Tibial nerve (tissue), 4 donors: ENCODE results near the gene SHF. TPM values are rescaled to one million over a fixed set of nuclear protein-coding genes. Genes with fewer than 3 reads are reported as not detected.
"Not testable (repeated sequence)": the region's sequence is repeated elsewhere in the genome, so short reads cannot be mapped to it uniquely, and the experiment has no call there.

ENCODE experiments used
- DNase-seq, 2 donors: peaks; one replicate each; pipeline ENCODE4 v3.0.0-alpha.2; 2019; ENCODE audit warnings: low spot score in 2 of 2
- H3K27ac ChIP-seq, 4 donors: fragments of 200-600 bp; sonication (generic) in 3 of 4; one replicate each; pipeline ENCODE4 v1.5.1; 2017 to 2019; ENCODE audit warnings: mild to moderate bottlenecking in 1 of 4
- H3K27me3 ChIP-seq, 2 donors: fragments of 200-600 bp; sonication (generic) in 1 of 2; one replicate each; pipeline versions ENCODE4 v1.5.1 to v1.6.0; 2017 to 2019
- H3K36me3 ChIP-seq, 3 donors: fragments of 200-600 bp; sonication (generic); one replicate each; pipeline ENCODE4 v1.5.1; 2018 to 2019
- H3K4me1 ChIP-seq, 4 donors: fragments of 200-600 bp; sonication (generic) in 3 of 4; one replicate each; pipeline ENCODE4 v1.5.1; 2017 to 2019
- H3K4me3 ChIP-seq, 4 donors: fragments of 200-600 bp; sonication (generic) in 3 of 4; one replicate each; pipeline ENCODE4 v1.5.1; 2017 to 2019; ENCODE audit warnings: mild to moderate bottlenecking in 1 of 4, moderate library complexity in 1 of 4
- H3K9me3 ChIP-seq, 4 donors: fragments of 200-600 bp; sonication (generic) in 3 of 4; one replicate each; pipeline ENCODE4 v1.5.1; 2017 to 2019
- EP300 ChIP-seq, 2 donors: sonication (generic); formaldehyde crosslinking; IDR thresholded peaks; one replicate each; pipeline ENCODE4 v1.6.1; 2017; ENCODE audit warnings: antibody characterized with exemption in 2 of 2, mild to moderate bottlenecking in 1 of 2
- POLR2A ChIP-seq, 2 donors: fragments of 450-650 bp; IDR thresholded peaks; one replicate each; pipeline ENCODE4 v1.6.1; 2017; ENCODE audit warnings: antibody characterized with exemption in 2 of 2, mild to moderate bottlenecking in 2 of 2, moderate library complexity in 2 of 2
- WGBS, 2 donors: methylation state at CpG; one replicate each; pipeline ENCODE4 v1.1.5; 2018; 5-methylcytosine and 5-hydroxymethylcytosine counted together
- total RNA-seq, 4 donors: library from RNA; depleted of rRNA; stranded (reverse); fragments of >200 nt; gene quantifications; one replicate each; pipeline ENCODE4 v1.1.0, GENCODE V29; 2016
- TF ChIP-seq, protein P1 (sequence below), 5 experiments: fragments of 200-600 bp in 3 of 5; fragments of 450-650 bp in 2 of 5; sonication (generic) in 3 of 5; IDR thresholded peaks; one replicate each; pipeline ENCODE4 v1.5.1; 2016 to 2019; ENCODE audit warnings: antibody characterized with exemption in 5 of 5, mild to moderate bottlenecking in 3 of 5, moderate library complexity in 2 of 5

Gene SHF
- total RNA-seq, 4 donors from 2014 or later, result 18.8 to 36.6 (median 25.5) TPM

DNA sequence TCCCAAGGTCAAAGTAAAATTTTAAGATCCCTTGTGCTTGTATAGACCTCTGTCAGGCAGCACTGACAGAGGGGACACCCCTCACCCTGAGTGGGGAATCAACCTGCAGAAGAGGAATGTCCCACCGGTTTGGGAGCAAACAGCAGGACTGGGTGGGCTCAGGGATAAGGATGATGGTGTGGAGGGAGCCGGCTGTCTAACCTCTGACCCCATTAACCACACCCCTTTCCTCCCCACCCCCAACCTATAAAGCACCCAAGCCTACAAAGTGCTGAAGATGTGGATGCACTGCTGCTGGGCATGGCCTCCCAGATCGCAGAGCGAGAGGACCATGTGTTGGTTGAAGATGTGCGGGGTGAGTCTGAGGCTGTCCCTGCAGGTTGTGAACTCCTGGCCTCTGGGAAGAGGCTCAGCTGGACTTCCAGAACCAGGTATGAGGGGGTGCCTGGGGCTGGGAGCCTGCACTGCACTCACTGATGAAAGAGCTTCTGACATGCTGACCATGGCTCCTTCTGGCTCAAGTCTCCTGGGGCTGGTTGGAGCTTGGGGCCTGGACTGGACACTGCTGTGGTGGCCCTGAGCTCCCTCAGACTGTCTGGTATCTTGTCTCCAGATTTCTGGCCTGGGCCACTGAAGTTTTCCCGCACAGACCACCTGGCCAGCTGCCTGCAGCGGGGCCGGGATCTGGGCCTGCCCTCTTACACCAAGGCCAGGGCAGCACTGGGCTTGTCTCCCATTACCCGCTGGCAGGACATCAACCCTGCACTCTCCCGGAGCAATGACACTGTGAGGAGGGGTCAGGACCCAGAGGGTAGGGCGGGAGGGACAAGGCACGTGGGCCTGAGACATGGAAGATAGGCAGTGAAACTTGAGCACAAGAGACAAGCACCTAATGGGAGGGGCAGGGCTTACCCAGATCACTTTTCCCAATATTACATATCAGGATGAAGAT, 48.7 kb downstream of the SHF start:
- Histone ChIP-seq H3K27ac (no peak overlapping the region), H3K4me3 (no peak overlapping the region), H3K27me3 (peaks cover 0 to 26% of the 10 kb centered on the region in 2 donors), H3K36me3 (peaks cover 0 to 26% (median 0%) of the 10 kb centered on the region in 3 donors), H3K4me1 (peaks cover 0 to 8% (median 7%) of the 10 kb centered on the region in 4 donors), H3K9me3 (no peaks in the 10 kb centered on the region)
- DNase-seq, result no peak
- TF ChIP-seq, protein P1, sequence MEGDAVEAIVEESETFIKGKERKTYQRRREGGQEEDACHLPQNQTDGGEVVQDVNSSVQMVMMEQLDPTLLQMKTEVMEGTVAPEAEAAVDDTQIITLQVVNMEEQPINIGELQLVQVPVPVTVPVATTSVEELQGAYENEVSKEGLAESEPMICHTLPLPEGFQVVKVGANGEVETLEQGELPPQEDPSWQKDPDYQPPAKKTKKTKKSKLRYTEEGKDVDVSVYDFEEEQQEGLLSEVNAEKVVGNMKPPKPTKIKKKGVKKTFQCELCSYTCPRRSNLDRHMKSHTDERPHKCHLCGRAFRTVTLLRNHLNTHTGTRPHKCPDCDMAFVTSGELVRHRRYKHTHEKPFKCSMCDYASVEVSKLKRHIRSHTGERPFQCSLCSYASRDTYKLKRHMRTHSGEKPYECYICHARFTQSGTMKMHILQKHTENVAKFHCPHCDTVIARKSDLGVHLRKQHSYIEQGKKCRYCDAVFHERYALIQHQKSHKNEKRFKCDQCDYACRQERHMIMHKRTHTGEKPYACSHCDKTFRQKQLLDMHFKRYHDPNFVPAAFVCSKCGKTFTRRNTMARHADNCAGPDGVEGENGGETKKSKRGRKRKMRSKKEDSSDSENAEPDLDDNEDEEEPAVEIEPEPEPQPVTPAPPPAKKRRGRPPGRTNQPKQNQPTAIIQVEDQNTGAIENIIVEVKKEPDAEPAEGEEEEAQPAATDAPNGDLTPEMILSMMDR (IDR thresholded peaks at IDR 0.05), result no peak
- TF ChIP-seq EP300 (IDR thresholded peaks at IDR 0.05) (no peak), POLR2A (IDR thresholded peaks at IDR 0.05) (no peak)
- WGBS, 2 donors, result 68 to 74% methylated on average over 10 to 12 of the region's 12 CpGs

DNA sequence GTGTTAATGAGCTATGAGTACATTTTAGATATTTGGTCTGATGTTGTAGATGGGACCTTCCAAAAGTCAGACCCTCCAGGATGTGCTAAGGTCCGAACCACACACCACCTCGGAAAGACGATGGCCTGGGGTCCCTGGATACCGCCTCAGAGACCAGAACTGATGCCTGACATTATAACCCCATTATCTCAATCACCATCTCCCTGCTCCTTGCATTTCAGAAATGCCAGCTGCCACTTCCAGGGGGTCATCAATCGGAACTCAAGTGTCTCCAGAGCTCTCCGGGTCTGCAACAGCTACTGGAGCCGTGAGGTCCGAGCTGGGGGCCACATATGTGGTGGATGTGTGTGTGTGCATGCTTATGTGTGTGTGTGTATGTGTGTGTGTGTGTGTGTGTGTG, 50.1 kb downstream of the SHF start:
- Histone ChIP-seq H3K27ac (no peak overlapping the region), H3K27me3 (peaks cover 0 to 34% of the 10 kb centered on the region in 2 donors)

DNA sequence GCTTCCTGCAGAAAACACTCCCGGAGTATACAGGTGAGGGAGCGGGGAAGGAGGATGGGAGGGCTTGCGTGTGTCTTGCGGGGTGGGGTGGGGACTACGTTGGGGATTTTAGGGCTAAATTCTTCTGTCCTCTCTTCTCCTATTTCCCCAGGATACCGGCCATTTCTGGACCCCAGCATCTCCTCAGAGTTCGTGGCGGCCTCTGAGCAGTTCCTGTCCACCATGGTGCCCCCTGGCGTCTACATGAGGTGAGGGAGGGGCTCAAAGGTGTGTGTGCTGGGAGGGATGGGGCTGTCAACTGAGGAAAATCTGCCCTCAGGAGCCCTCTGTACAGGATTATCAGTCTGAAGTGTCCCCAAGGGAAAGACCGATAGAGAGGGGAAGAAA, 51.4 kb downstream of the SHF start:
- H3K4me1 ChIP-seq, result peaks cover 0 to 8% (median 7%) of the 10 kb centered on the region in 4 donors
- no peak overlapping the region for H3K4me3 ChIP-seq
- no peak for DNase-seq
- no peak for TF ChIP-seq EP300 (IDR thresholded peaks at IDR 0.05)
- TF ChIP-seq, protein P1 (IDR thresholded peaks at IDR 0.05), result no peak
- TF ChIP-seq POLR2A (IDR thresholded peaks at IDR 0.05), result no peak
- H3K9me3 ChIP-seq, result no peaks in the 10 kb centered on the region
- no peak overlapping the region for H3K27ac ChIP-seq
- H3K36me3 ChIP-seq, result peaks cover 0 to 10% (median 0%) of the 10 kb centered on the region in 3 donors
- 21 to 26% methylated on average over 8 to 10 of the region's 10 CpGs for WGBS, 2 donors
- peaks cover 0 to 34% of the 10 kb centered on the region in 2 donors for H3K27me3 ChIP-seq

More for the DNA sequence above, 50.1 kb downstream of the SHF start:
- H3K4me1 ChIP-seq, result peaks cover 0 to 8% (median 7%) of the 10 kb centered on the region in 4 donors
- DNase-seq, result no peak
- TF ChIP-seq POLR2A (IDR thresholded peaks at IDR 0.05) (no peak), EP300 (IDR thresholded peaks at IDR 0.05) (no peak)
- TF ChIP-seq, protein P1 (IDR thresholded peaks at IDR 0.05), result no peak
- 78 to 79% methylated on average over 8 of the region's 8 CpGs for WGBS, 2 donors
- H3K36me3 ChIP-seq, result peaks cover 0 to 15% (median 0%) of the 10 kb centered on the region in 3 donors
- no peak overlapping the region for H3K4me3 ChIP-seq
- H3K9me3 ChIP-seq, result no peaks in the 10 kb centered on the region

DNA sequence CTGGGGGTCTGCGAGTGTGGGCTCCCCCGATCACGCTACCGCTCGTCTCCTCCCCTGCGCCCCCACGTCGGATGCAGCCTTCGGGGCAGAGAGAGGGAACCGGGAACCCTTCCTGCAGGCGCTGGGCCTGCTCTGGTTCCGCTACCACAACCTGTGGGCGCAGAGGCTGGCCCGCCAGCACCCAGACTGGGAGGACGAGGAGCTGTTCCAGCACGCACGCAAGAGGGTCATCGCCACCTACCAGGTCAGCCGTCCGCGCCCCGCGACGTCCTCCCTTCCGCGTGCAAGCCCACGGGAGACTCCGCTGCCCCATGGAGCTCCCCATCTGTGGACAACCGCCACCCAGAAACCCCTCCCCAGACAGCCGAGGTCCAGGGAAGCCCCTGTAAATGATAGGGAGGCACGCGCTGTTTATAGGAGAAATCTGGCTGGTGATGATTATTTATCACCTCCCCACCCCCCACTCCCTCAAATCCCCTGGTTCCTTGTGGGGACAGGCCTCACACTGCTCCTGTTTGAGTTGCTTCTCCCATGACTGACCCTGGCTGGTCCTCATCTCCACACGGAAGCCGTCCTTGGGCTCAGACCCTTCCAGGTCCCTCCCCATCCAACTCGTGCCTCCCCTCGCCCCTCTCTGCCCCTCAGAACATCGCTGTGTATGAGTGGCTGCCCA, 51.9 kb downstream of the SHF start:
- H3K27ac ChIP-seq, H3K4me3 ChIP-seq, DNase-seq, H3K4me1 ChIP-seq, H3K9me3 ChIP-seq, H3K36me3 ChIP-seq: not testable (repeated sequence)
- H3K27me3 ChIP-seq, result peaks cover 0 to 37% of the 10 kb centered on the region in 2 donors
- WGBS, 2 donors, result 13 to 29% methylated on average over 7 to 9 of the region's 37 CpGs

DNA sequence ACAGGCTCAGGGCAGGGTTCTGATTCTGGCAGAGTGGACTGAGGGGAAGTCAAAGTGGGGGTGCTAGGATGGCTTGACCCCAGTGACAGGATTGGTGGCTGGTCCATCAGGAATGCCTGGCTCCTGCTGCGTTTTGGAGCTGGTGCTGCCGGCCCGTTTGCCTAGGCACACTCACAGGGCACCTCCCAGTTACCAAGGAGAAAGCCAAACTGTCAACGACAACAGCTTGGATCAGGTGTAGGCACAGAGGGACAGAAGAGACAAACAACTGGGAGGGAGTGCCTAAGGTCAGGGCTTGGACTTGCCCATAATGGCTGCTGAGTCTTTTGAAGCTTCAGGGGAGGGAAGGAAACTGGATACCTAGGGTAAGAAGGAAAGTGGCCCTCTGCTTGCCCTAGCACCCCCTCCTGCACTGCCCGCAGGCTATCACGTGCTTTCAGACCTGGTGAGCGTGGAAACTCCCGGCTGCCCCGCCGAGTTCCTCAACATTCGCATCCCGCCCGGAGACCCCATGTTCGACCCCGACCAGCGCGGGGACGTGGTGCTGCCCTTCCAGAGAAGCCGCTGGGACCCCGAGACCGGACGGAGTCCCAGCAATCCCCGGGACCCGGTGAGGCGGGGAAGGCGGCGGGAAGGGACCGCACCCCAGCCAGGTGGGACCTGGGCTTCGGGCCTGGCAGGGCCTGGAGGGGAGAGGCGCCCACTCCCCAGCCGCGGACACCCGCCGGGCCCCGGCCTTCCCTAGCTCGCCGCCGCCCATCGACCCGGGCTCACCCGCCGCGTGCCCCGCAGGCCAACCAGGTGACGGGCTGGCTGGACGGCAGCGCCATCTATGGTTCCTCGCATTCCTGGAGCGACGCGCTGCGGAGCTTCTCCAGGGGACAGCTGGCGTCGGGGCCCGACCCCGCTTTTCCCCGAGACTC, 52.8 kb downstream of the SHF start:
- H3K27me3 ChIP-seq, result peaks cover 0 to 46% of the 10 kb centered on the region in 2 donors

More for the DNA sequence above, 52.8 kb downstream of the SHF start:
- Histone ChIP-seq H3K27ac (no peak overlapping the region), H3K4me1 (peaks cover 0 to 14% (median 8%) of the 10 kb centered on the region in 4 donors), H3K4me3 (peak overlapping the region in 2 of 4 donors; percentile 21 to 26), H3K9me3 (no peaks in the 10 kb centered on the region), H3K36me3 (no peaks in the 10 kb centered on the region)
- TF ChIP-seq EP300 (IDR thresholded peaks at IDR 0.05), result no peak
- TF ChIP-seq, protein P1 (IDR thresholded peaks at IDR 0.05), result peak in 1 of 5 experiments; percentile 12
- no peak for DNase-seq
- WGBS, 2 donors, result 11 to 16% methylated on average over 33 to 37 of the region's 57 CpGs
